ENCODE measurements around the gene RBMS3. TPM values are rescaled to one million over a fixed set of nuclear protein-coding genes. Genes with fewer than 3 reads are reported as not detected.

RBMS3 gene
- total and polyA plus RNA-seq, 4 donors = 4.8 to 117 (median 29.4) TPM

DNA sequence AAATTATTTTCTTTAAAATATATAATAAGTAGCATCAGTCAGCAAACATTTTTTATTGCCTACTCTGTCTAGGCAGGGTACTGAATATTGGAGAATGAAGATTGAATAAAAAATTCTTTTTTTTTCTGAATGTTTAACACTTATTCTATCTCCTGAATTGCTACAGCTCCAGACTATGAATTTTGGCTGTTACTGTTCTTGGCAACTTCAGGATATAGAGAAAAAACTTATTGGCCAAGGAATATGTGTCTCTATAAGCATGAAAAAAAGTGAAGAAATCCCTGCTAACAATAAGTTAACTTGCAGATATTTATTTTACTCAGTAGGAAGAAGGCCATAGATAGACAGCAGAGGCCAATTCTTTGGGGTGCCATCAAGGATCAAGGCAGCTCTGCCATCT is 309.6 kb downstream of the RBMS3 start:
- ATAC-seq (ENCODE audit: insufficient read depth, low FRiP score) = no peak
- peaks cover 0 to 2% (median 0%) of the 10 kb centered on the region in 5 donors for H3K4me1 ChIP-seq (ENCODE audit: control insufficient read depth in 5 of 5, insufficient read depth in 5 of 5, low read length in 5 of 5)
- no peaks in the 10 kb centered on the region for H3K36me3 ChIP-seq (ENCODE audit: control insufficient read depth in 4 of 4, insufficient read depth in 4 of 4, low read length in 4 of 4)
- H3K27me3 ChIP-seq (ENCODE audit: control insufficient read depth in 3 of 3, insufficient read depth in 3 of 3, low read length in 2 of 3) = no peaks in the 10 kb centered on the region
- no peak for DNase-seq
- TF ChIP-seq, protein P1, sequence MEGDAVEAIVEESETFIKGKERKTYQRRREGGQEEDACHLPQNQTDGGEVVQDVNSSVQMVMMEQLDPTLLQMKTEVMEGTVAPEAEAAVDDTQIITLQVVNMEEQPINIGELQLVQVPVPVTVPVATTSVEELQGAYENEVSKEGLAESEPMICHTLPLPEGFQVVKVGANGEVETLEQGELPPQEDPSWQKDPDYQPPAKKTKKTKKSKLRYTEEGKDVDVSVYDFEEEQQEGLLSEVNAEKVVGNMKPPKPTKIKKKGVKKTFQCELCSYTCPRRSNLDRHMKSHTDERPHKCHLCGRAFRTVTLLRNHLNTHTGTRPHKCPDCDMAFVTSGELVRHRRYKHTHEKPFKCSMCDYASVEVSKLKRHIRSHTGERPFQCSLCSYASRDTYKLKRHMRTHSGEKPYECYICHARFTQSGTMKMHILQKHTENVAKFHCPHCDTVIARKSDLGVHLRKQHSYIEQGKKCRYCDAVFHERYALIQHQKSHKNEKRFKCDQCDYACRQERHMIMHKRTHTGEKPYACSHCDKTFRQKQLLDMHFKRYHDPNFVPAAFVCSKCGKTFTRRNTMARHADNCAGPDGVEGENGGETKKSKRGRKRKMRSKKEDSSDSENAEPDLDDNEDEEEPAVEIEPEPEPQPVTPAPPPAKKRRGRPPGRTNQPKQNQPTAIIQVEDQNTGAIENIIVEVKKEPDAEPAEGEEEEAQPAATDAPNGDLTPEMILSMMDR (IDR thresholded peaks at IDR 0.05; ENCODE audit: control extremely low read depth, extremely low read depth) = no peak
- H3K9me3 ChIP-seq (ENCODE audit: control insufficient read depth in 4 of 4, insufficient read depth in 3 of 4, low read length in 3 of 4) = no peaks in the 10 kb centered on the region
- no peak overlapping the region for H3K27ac ChIP-seq (ENCODE audit: low read depth in 1 of 2, low read length in 1 of 2)
- H3K4me3 ChIP-seq = no peak overlapping the region
- no peak overlapping the region for H3K9ac ChIP-seq (ENCODE audit: insufficient read depth in 1 of 2, low read length in 2 of 2)

DNA sequence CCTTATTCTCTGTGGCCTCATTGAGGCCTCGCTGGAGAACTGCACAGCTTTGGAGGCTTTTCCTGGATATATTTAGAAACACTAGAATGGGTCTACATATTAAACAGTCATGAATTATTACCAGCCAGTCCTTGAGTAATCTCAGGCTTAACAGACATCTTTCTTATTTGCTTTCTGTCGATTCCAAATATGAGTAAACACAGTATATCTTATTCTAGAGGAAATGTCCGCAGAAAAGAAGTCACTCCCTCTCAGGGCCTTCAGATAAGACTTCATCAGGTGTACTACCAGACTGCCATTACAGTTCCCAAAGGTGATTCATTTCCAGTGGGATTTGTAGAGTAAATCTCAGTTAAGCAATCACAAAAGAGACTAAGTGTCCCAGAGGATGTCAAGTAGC is 310.7 kb downstream of the RBMS3 start:
- H3K9ac ChIP-seq (ENCODE audit: insufficient read depth in 1 of 2, low read length in 2 of 2) = no peak overlapping the region
- 64 to 67% methylated on average over 3 of the region's 3 CpGs for WGBS, 2 donors
- H3K27ac ChIP-seq (ENCODE audit: low read depth in 1 of 2, low read length in 1 of 2) = no peak overlapping the region
- DNase-seq = no peak
- peaks cover 0 to 2% (median 0%) of the 10 kb centered on the region in 5 donors for H3K4me1 ChIP-seq (ENCODE audit: control insufficient read depth in 5 of 5, insufficient read depth in 5 of 5, low read length in 5 of 5)
- H3K9me3 ChIP-seq (ENCODE audit: control insufficient read depth in 4 of 4, insufficient read depth in 3 of 4, low read length in 3 of 4) = no peaks in the 10 kb centered on the region
- TF ChIP-seq, protein P1 (IDR thresholded peaks at IDR 0.05; ENCODE audit: control extremely low read depth, extremely low read depth) = no peak
- ATAC-seq (ENCODE audit: insufficient read depth, low FRiP score) = no peak
- no peaks in the 10 kb centered on the region for H3K27me3 ChIP-seq (ENCODE audit: control insufficient read depth in 3 of 3, insufficient read depth in 3 of 3, low read length in 2 of 3)
- no peak overlapping the region for H3K4me3 ChIP-seq
- H3K36me3 ChIP-seq (ENCODE audit: control insufficient read depth in 4 of 4, insufficient read depth in 4 of 4, low read length in 4 of 4) = no peaks in the 10 kb centered on the region

DNA sequence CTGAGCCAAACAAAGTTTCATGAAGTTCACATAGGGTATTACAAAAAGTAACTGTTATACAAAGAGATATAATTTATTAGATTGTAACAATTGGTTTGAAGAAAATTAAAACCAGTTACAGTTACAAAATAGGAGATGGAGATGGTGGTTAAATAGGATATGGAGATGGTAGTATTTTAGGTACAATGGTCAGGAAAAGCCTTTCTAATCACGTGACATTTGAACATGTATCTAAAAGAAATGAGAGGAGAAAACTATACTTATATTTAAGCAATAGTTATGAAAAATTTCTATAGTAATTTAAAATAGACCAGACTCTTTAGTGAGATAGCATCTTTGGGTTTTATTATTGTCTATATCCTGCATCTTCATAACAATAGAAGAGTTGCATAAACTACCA is 312.9 kb downstream of the RBMS3 start:
- H3K27me3 ChIP-seq (ENCODE audit: control insufficient read depth in 3 of 3, insufficient read depth in 3 of 3, low read length in 2 of 3) = no peaks in the 10 kb centered on the region
- H3K27ac ChIP-seq (ENCODE audit: low read depth in 1 of 2, low read length in 1 of 2) = no peak overlapping the region
- TF ChIP-seq, protein P1 (IDR thresholded peaks at IDR 0.05; ENCODE audit: control extremely low read depth, extremely low read depth) = no peak
- H3K36me3 ChIP-seq (ENCODE audit: control insufficient read depth in 4 of 4, insufficient read depth in 4 of 4, low read length in 4 of 4) = no peaks in the 10 kb centered on the region
- 93 to 94% methylated on average over 1 of the region's 1 CpG for WGBS, 2 donors
- H3K9ac ChIP-seq (ENCODE audit: insufficient read depth in 1 of 2, low read length in 2 of 2) = no peak overlapping the region
- DNase-seq (no peak), ATAC-seq (ENCODE audit: insufficient read depth, low FRiP score) (no peak)
- H3K4me1 ChIP-seq (ENCODE audit: control insufficient read depth in 5 of 5, insufficient read depth in 5 of 5, low read length in 5 of 5) = peaks cover 0 to 5% (median 0%) of the 10 kb centered on the region in 5 donors
- no peaks in the 10 kb centered on the region for H3K9me3 ChIP-seq (ENCODE audit: control insufficient read depth in 4 of 4, insufficient read depth in 3 of 4, low read length in 3 of 4)
- no peak overlapping the region for H3K4me3 ChIP-seq

DNA sequence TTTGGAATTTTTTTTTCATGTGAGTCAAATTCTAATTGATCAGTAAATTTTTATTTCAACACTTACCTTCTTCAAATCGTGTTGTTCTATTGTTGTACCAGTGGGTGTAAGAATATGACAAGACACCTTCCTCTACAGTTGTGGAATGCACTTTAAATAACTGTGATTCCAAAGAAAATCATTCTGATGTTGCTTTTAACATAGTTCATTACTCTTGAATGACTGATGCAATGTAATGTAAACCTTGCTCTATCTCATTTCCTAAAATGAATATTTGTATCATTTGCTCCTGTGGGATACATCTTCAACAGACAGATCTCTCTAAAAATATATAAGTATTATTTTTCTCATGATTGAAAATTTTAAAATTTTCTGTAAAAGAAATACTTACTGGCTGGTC is 313.4 kb downstream of the RBMS3 start:
- TF ChIP-seq, protein P1 (IDR thresholded peaks at IDR 0.05; ENCODE audit: control extremely low read depth, extremely low read depth) = no peak
- H3K27me3 ChIP-seq (ENCODE audit: control insufficient read depth in 3 of 3, insufficient read depth in 3 of 3, low read length in 2 of 3) = no peaks in the 10 kb centered on the region
- H3K9me3 ChIP-seq (ENCODE audit: control insufficient read depth in 4 of 4, insufficient read depth in 3 of 4, low read length in 3 of 4) = no peaks in the 10 kb centered on the region
- ATAC-seq (ENCODE audit: insufficient read depth, low FRiP score) (no peak), DNase-seq (no peak)
- peaks cover 0 to 5% (median 0%) of the 10 kb centered on the region in 5 donors for H3K4me1 ChIP-seq (ENCODE audit: control insufficient read depth in 5 of 5, insufficient read depth in 5 of 5, low read length in 5 of 5)
- 62 to 73% methylated on average over 1 of the region's 1 CpG for WGBS, 2 donors
- no peaks in the 10 kb centered on the region for H3K36me3 ChIP-seq (ENCODE audit: control insufficient read depth in 4 of 4, insufficient read depth in 4 of 4, low read length in 4 of 4)
- no peak overlapping the region for H3K4me3 ChIP-seq
- H3K9ac ChIP-seq (ENCODE audit: insufficient read depth in 1 of 2, low read length in 2 of 2) = no peak overlapping the region
- H3K27ac ChIP-seq (ENCODE audit: low read depth in 1 of 2, low read length in 1 of 2) = no peak overlapping the region

Measured in lung (tissue), 12 donors.